GM12892 (cell line): Measurements from ENCODE around the gene LAMA5.

Source experiments
- POLR2A ChIP-seq: IDR thresholded peaks from 2 replicates; pipeline ENCODE4 v1.6.1; 2011; ENCODE audit warnings: low read depth, low read length, control low read depth
- POLR2AphosphoS5 ChIP-seq: IDR thresholded peaks from 2 replicates; pipeline ENCODE4 v1.6.1; 2011; ENCODE audit warnings: low read depth, low read length, control low read depth

DNA sequence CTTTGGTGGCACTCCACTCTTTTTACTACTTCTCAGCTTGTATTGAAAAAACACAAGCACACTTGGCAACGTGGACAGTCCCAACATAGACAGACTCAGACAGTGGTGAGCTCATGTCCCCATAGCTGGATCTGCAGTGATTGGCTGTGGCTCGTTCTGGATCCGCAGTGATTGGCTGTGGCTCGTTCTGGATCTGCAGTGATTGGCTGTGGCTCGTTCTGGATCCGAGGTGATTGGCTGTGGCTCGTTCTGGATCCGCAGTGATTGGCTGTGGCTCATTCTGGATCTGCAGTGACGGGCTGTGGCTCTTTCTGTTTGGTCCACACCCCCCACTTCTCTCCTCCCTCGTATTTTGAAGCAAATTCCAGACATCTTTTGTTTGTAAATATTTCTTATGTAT lies 100.8 kb downstream of the LAMA5 start:
- no peak for TF ChIP-seq POLR2AphosphoS5
- no peak for TF ChIP-seq POLR2A
